ENCODE results near the gene RGS8. TPM values are rescaled to one million over a fixed set of nuclear protein-coding genes. Genes with fewer than 3 reads are reported as not detected.

The RGS8 gene
- total and polyA plus RNA-seq, 10 of the 15 experiments (the other 5 are each of a cell fraction or from before 2014, with no cell fraction given), result 0.03 to 0.62 (median 0.33) TPM

GRCh38 chr1:182639330-182639729 lies 45.1 kb downstream of the RGS8 start:
- H2AFZ ChIP-seq (ENCODE audit: control insufficient read depth, low read depth, low read length), result no peak overlapping the region
- no peaks in the 10 kb centered on the region for H3K79me2 ChIP-seq (ENCODE audit: control insufficient read depth, insufficient read depth, low read length)
- peaks cover 9% of the 10 kb centered on the region for H3K4me1 ChIP-seq (ENCODE audit: control insufficient read depth, insufficient read depth, low read length)
- CTCF ChIA-PET, result interaction anchor here (0.8 to 1.0 kb wide), 2 partner anchors 10 to 143 kb away, joined by 3 read pairs; no protein-coding TSS in a partner anchor
- SMC1A ChIA-PET (ENCODE audit: uncharacterized antibody, unreplicated experiment), result interaction anchor here (1.3 to 2.8 kb wide), 2 partner anchors 11 to 23 kb away, joined by 3 to 11 read pairs; no protein-coding TSS in a partner anchor
- no peak overlapping the region for H3K4me2 ChIP-seq (ENCODE audit: control insufficient read depth, insufficient read depth)
- POLR2A ChIA-PET, result no interaction called here
- H3K36me3 ChIP-seq (ENCODE audit: control insufficient read depth in 2 of 2, insufficient read depth in 2 of 2, low read length in 1 of 2), result no peaks in the 10 kb centered on the region
- in situ Hi-C loops (cut with MboI) (no loop called here), intact Hi-C loops (cut with micrococcal nuclease; ENCODE audit: unreplicated experiment) (no loop called here)
- H3K27ac ChIP-seq (ENCODE audit: control insufficient read depth, insufficient read depth), result no peak overlapping the region
- RAD21 ChIA-PET (ENCODE audit: unreplicated experiment), result no interaction called here
- DNase-seq (ENCODE audit: low read depth, low spot score) (no peak), FAIRE-seq (no peak), ATAC-seq (no peak)
- WGBS (ENCODE audit: insufficient coverage, insufficient replicate concordance, low lambda C conversion rate, missing lambda C conversion rate), result 100% methylated on average over 1 of the region's 1 CpG
- H3K4me3 ChIP-seq, result no peak overlapping the region
- no peaks in the 10 kb centered on the region for H4K20me1 ChIP-seq (ENCODE audit: control insufficient read depth, insufficient read depth)
- no peak overlapping the region for H3K9ac ChIP-seq (ENCODE audit: control insufficient read depth, insufficient read depth, low read length)
- no TSS peak for BruUV-seq (replicated peaks)
- no peaks in the 10 kb centered on the region for H3K27me3 ChIP-seq (replicated peaks in 1 of 2; ENCODE audit: control insufficient read depth in 2 of 2, insufficient read depth in 2 of 2, low read length in 1 of 2)
- TF ChIP-seq CBX3 (IDR thresholded peaks at IDR 0.05; ENCODE audit: borderline replicate concordance, low read depth), result no peak
- no peak for TF ChIP-seq ATF7 (IDR thresholded peaks at IDR 0.05; ENCODE audit: low read depth)
- no peak for TF ChIP-seq CREM (IDR thresholded peaks at IDR 0.05; ENCODE audit: low read depth)
- H3K9me3 ChIP-seq (replicated peaks; ENCODE audit: control insufficient read depth, insufficient read depth, low read length), result no peaks in the 10 kb centered on the region

DNA sequence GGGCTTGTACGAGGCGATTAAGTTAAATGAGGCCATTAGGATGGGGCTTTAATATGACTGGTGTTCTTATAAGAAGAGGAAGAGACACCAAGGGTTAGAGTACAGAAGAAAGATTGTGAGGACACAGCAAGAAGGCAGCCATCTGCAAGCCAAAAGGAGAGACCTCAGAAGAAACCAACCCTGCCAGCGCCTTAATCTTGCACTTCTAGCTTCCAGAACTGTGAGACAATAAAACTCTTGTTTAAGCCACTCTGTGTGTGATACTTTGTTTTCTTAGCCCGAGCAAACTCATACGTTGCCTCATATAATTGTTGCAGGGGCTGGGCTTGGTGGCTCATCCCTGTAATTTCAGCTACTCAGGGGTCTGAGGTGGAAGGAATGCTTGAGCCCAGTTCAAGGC lies 46.6 kb downstream of the RGS8 start:
- POLR2A ChIA-PET, result no interaction called here
- no peak overlapping the region for H2AFZ ChIP-seq (ENCODE audit: control insufficient read depth, low read depth, low read length)
- H3K4me2 ChIP-seq (ENCODE audit: control insufficient read depth, insufficient read depth), result no peak overlapping the region
- no peak for ATAC-seq
- H3K4me3 ChIP-seq, result no peak overlapping the region
- 79% methylated on average over 5 of the region's 5 CpGs for WGBS (ENCODE audit: insufficient coverage, insufficient replicate concordance, low lambda C conversion rate, missing lambda C conversion rate)
- FAIRE-seq, result no peak
- CTCF ChIA-PET, result interaction anchor here (0.8 to 1.7 kb wide), 3 partner anchors 9 to 145 kb away, joined by 3 to 4 read pairs (median 4); no protein-coding TSS in a partner anchor
- H3K9me3 ChIP-seq (replicated peaks; ENCODE audit: control insufficient read depth, insufficient read depth, low read length), result no peaks in the 10 kb centered on the region
- intact Hi-C loops (cut with micrococcal nuclease; ENCODE audit: unreplicated experiment), result no loop called here
- no peaks in the 10 kb centered on the region for H3K36me3 ChIP-seq (ENCODE audit: control insufficient read depth in 2 of 2, insufficient read depth in 2 of 2, low read length in 1 of 2)
- H3K27me3 ChIP-seq (replicated peaks in 1 of 2; ENCODE audit: control insufficient read depth in 2 of 2, insufficient read depth in 2 of 2, low read length in 1 of 2), result no peaks in the 10 kb centered on the region
- H3K4me1 ChIP-seq (ENCODE audit: control insufficient read depth, insufficient read depth, low read length), result no peaks in the 10 kb centered on the region
- no peak overlapping the region for H3K27ac ChIP-seq (ENCODE audit: control insufficient read depth, insufficient read depth)
- SMC1A ChIA-PET (ENCODE audit: uncharacterized antibody, unreplicated experiment), result interaction anchor here (0.7 to 2.8 kb wide), 3 partner anchors 9 to 15 kb away, joined by 3 to 11 read pairs (median 3); no protein-coding TSS in a partner anchor
- no peak for DNase-seq (ENCODE audit: low read depth, low spot score)
- H3K9ac ChIP-seq (ENCODE audit: control insufficient read depth, insufficient read depth, low read length), result no peak overlapping the region
- in situ Hi-C loops (cut with MboI), result no loop called here
- no peaks in the 10 kb centered on the region for H3K79me2 ChIP-seq (ENCODE audit: control insufficient read depth, insufficient read depth, low read length)
- no peaks in the 10 kb centered on the region for H4K20me1 ChIP-seq (ENCODE audit: control insufficient read depth, insufficient read depth)
- no TSS peak for BruUV-seq (replicated peaks)
- RAD21 ChIA-PET (ENCODE audit: unreplicated experiment), result interaction anchor here (0.8 to 1.9 kb wide), 3 partner anchors 12 to 35 kb away, joined by 3 to 5 read pairs (median 3); no protein-coding TSS in a partner anchor
- TF ChIP-seq MXI1 (IDR thresholded peaks at IDR 0.05; ENCODE audit: low read depth, low read length), result no peak
- TF ChIP-seq KLF5 (IDR thresholded peaks at IDR 0.05; ENCODE audit: partially characterized antibody), result no peak
- TF ChIP-seq ZNF24 (IDR thresholded peaks at IDR 0.05), result no peak
- TF ChIP-seq, protein P1, sequence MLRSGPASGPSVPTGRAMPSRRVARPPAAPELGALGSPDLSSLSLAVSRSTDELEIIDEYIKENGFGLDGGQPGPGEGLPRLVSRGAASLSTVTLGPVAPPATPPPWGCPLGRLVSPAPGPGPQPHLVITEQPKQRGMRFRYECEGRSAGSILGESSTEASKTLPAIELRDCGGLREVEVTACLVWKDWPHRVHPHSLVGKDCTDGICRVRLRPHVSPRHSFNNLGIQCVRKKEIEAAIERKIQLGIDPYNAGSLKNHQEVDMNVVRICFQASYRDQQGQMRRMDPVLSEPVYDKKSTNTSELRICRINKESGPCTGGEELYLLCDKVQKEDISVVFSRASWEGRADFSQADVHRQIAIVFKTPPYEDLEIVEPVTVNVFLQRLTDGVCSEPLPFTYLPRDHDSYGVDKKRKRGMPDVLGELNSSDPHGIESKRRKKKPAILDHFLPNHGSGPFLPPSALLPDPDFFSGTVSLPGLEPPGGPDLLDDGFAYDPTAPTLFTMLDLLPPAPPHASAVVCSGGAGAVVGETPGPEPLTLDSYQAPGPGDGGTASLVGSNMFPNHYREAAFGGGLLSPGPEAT (IDR thresholded peaks at IDR 0.05; ENCODE audit: low read depth), result no peak
- TF ChIP-seq, protein P2, sequence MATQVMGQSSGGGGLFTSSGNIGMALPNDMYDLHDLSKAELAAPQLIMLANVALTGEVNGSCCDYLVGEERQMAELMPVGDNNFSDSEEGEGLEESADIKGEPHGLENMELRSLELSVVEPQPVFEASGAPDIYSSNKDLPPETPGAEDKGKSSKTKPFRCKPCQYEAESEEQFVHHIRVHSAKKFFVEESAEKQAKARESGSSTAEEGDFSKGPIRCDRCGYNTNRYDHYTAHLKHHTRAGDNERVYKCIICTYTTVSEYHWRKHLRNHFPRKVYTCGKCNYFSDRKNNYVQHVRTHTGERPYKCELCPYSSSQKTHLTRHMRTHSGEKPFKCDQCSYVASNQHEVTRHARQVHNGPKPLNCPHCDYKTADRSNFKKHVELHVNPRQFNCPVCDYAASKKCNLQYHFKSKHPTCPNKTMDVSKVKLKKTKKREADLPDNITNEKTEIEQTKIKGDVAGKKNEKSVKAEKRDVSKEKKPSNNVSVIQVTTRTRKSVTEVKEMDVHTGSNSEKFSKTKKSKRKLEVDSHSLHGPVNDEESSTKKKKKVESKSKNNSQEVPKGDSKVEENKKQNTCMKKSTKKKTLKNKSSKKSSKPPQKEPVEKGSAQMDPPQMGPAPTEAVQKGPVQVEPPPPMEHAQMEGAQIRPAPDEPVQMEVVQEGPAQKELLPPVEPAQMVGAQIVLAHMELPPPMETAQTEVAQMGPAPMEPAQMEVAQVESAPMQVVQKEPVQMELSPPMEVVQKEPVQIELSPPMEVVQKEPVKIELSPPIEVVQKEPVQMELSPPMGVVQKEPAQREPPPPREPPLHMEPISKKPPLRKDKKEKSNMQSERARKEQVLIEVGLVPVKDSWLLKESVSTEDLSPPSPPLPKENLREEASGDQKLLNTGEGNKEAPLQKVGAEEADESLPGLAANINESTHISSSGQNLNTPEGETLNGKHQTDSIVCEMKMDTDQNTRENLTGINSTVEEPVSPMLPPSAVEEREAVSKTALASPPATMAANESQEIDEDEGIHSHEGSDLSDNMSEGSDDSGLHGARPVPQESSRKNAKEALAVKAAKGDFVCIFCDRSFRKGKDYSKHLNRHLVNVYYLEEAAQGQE (IDR thresholded peaks at IDR 0.05; ENCODE audit: low read depth, low read length), result no peak
- no peak for TF ChIP-seq MTA3 (IDR thresholded peaks at IDR 0.05; ENCODE audit: borderline replicate concordance, low read length)
- no peak for TF ChIP-seq NFYB (IDR thresholded peaks at IDR 0.05; ENCODE audit: insufficient read depth, low read depth, low read length)
- TF ChIP-seq ZNF207 (IDR thresholded peaks at IDR 0.05; ENCODE audit: borderline replicate concordance), result no peak
- TF ChIP-seq KDM1A (IDR thresholded peaks at IDR 0.05; ENCODE audit: borderline replicate concordance), result no peak
- TF ChIP-seq POU2F2 (IDR thresholded peaks at IDR 0.05; ENCODE audit: borderline replicate concordance, low read depth, low read length), result no peak
- TF ChIP-seq BCL11A (IDR thresholded peaks at IDR 0.05; ENCODE audit: low read depth, low read length), result no peak

Measured in GM12878 (cell line).